H9 (cell line): ENCODE data around the gene OR2AJ1. TPM values are rescaled to one million over a fixed set of nuclear protein-coding genes. Genes with fewer than 3 reads are reported as not detected.

ENCODE experiments used
- DNase-seq: peaks from one replicate; pipeline ENCODE4 v3.0.0-alpha.2; 2017
- H2AFZ ChIP-seq: one replicate; pipeline ENCODE4 v1.6.1; 2013; ENCODE audit warnings: mild to moderate bottlenecking, low read length, control low read depth, moderate library complexity
- H2AK5ac ChIP-seq: 2 replicates; pipeline ENCODE4 v1.6.1; 2013; ENCODE audit warnings: low read length, control low read depth, mixed read lengths; ENCODE audit not compliant: insufficient read length
- H2BK120ac ChIP-seq: one replicate; pipeline ENCODE4 v1.6.1; 2013; ENCODE audit warnings: low read depth, mild to moderate bottlenecking, low read length, control low read depth, inconsistent platforms; ENCODE audit not compliant: poor library complexity, severe bottlenecking
- H2BK12ac ChIP-seq: 2 replicates; pipeline ENCODE4 v1.6.1; 2013; ENCODE audit warnings: low read length, control low read depth, mixed read lengths, low read depth; ENCODE audit not compliant: insufficient read length
- H2BK15ac ChIP-seq: 2 replicates; pipeline ENCODE4 v1.6.1; 2013; ENCODE audit warnings: low read depth, low read length, control low read depth
- H2BK20ac ChIP-seq: one replicate; pipeline ENCODE4 v1.6.1; 2013; ENCODE audit warnings: low read depth, mild to moderate bottlenecking, low read length, control low read depth, inconsistent platforms; ENCODE audit not compliant: poor library complexity, severe bottlenecking
- H2BK5ac ChIP-seq: 2 replicates; pipeline ENCODE4 v1.6.1; 2013; ENCODE audit warnings: low read length, control low read depth, mixed read lengths; ENCODE audit not compliant: insufficient read length
- H3K14ac ChIP-seq: 2 replicates; pipeline ENCODE4 v1.6.1; 2013; ENCODE audit warnings: low read length, control low read depth; ENCODE audit not compliant: insufficient read depth
- H3K18ac ChIP-seq: 2 replicates; pipeline ENCODE4 v1.6.1; 2013; ENCODE audit warnings: low read depth, mild to moderate bottlenecking, mixed read lengths, low read length, control low read depth; ENCODE audit not compliant: insufficient read length
- H3K23ac ChIP-seq: 2 replicates; pipeline ENCODE4 v1.6.1; 2013; ENCODE audit warnings: low read length, control low read depth, mixed read lengths, low read depth; ENCODE audit not compliant: insufficient read length
- H3K23me2 ChIP-seq: 2 replicates; pipeline ENCODE4 v1.6.1; 2013; ENCODE audit warnings: low read depth, mild to moderate bottlenecking, mixed read lengths, low read length, control low read depth; ENCODE audit not compliant: insufficient read length, poor library complexity, severe bottlenecking
- H3K27ac ChIP-seq: 2 replicates; pipeline ENCODE4 v1.5.1; 2013; ENCODE audit warnings: low read length, control low read depth, mixed read lengths, low read depth; ENCODE audit not compliant: insufficient read length
- H3K27me3 ChIP-seq: 2 replicates; pipeline ENCODE4 v1.6.1; 2013; ENCODE audit warnings: low read length, control low read depth, inconsistent platforms; ENCODE audit not compliant: insufficient read depth
- H3K4ac ChIP-seq: 2 replicates; pipeline ENCODE4 v1.6.1; 2013; ENCODE audit warnings: low read depth, mild to moderate bottlenecking, control low read depth, inconsistent platforms, low read length, moderate library complexity
- H3K4me1 ChIP-seq: 2 replicates; pipeline ENCODE4 v1.6.1; 2013; ENCODE audit warnings: low read length, control low read depth, inconsistent platforms; ENCODE audit not compliant: insufficient read depth
- H3K4me2 ChIP-seq: 2 replicates; pipeline ENCODE4 v1.6.1; 2013; ENCODE audit warnings: low read length, control low read depth, mixed read lengths; ENCODE audit not compliant: insufficient read length, insufficient read depth
- H3K56ac ChIP-seq: 2 replicates; pipeline ENCODE4 v1.6.1; 2013; ENCODE audit warnings: low read depth, mild to moderate bottlenecking, mixed read lengths, low read length, control low read depth; ENCODE audit not compliant: insufficient read length
- H3K79me1 ChIP-seq: 2 replicates; pipeline ENCODE4 v1.6.1; 2013; ENCODE audit warnings: low read depth, mild to moderate bottlenecking, moderate library complexity, low read length, control low read depth, inconsistent platforms; ENCODE audit not compliant: insufficient read depth, poor library complexity, severe bottlenecking
- H3K79me2 ChIP-seq: 2 replicates; pipeline ENCODE4 v1.6.1; 2013; ENCODE audit warnings: low read length, control low read depth, inconsistent platforms; ENCODE audit not compliant: insufficient read depth
- H3K9ac ChIP-seq: 2 replicates; pipeline ENCODE4 v1.6.1; 2013; ENCODE audit warnings: low read length, control low read depth, mixed read lengths; ENCODE audit not compliant: insufficient read length; ENCODE audit errors: extremely low read depth
- H3K9me3 ChIP-seq: one replicate; pipeline ENCODE4 v1.6.1; 2013; ENCODE audit warnings: low read depth, low read length, inconsistent platforms; ENCODE audit not compliant: control insufficient read depth
- H3T11ph ChIP-seq: one replicate; pipeline ENCODE4 v1.6.1; 2013; ENCODE audit warnings: mild to moderate bottlenecking, low read length, control low read depth, inconsistent platforms
- H4K20me1 ChIP-seq: one replicate; pipeline ENCODE4 v1.6.1; 2013; ENCODE audit not compliant: control insufficient read depth, insufficient read length, insufficient read depth
- H4K5ac ChIP-seq: 2 replicates; pipeline ENCODE4 v1.6.1; 2013; ENCODE audit warnings: low read depth, mild to moderate bottlenecking, mixed read lengths, low read length, control low read depth; ENCODE audit not compliant: insufficient read length
- H4K8ac ChIP-seq: replicated peaks from 2 replicates; pipeline ENCODE4 v1.6.1; 2013; ENCODE audit warnings: low read length, control low read depth, mixed read lengths, low read depth; ENCODE audit not compliant: insufficient read length
- H4K91ac ChIP-seq: 2 replicates; pipeline ENCODE4 v1.6.1; 2013; ENCODE audit warnings: low read depth, mild to moderate bottlenecking, moderate library complexity, mixed read lengths, low read length, control low read depth; ENCODE audit not compliant: insufficient read length
- H3K27ac Mint-ChIP-seq, 3 experiments: 2 replicates in 2 of 3; 3 replicates in 1 of 3; pipeline ENCODE4 v1.8.0; 2020 to 2021; ENCODE audit warnings: mixed read lengths in 3 of 3, mild to moderate bottlenecking in 1 of 3, moderate library complexity in 1 of 3
- H3K27me3 Mint-ChIP-seq: 2 replicates; pipeline ENCODE4 v1.8.0; 2021; ENCODE audit warnings: low read depth, mild to moderate bottlenecking, moderate library complexity, mixed read lengths
- H3K36me3 Mint-ChIP-seq, 3 experiments: 2 replicates in 2 of 3; 3 replicates in 1 of 3; pipeline ENCODE4 v1.8.0; 2020 to 2021; ENCODE audit warnings: low read depth in 3 of 3, mixed read lengths in 3 of 3; ENCODE audit not compliant: insufficient read depth in 1 of 3
- H3K4me1 Mint-ChIP-seq, 2 experiments: 2 replicates each; pipeline ENCODE4 v1.8.0; 2020; ENCODE audit warnings: mixed read lengths in 2 of 2
- H3K4me3 Mint-ChIP-seq, 2 experiments: 2 replicates in 1 of 2; 3 replicates in 1 of 2; pipeline ENCODE4 v1.8.0; 2020 to 2021; ENCODE audit warnings: mild to moderate bottlenecking in 2 of 2, mixed read lengths in 2 of 2, moderate library complexity in 1 of 2
- H3K9me3 Mint-ChIP-seq, 2 experiments: 2 replicates in 1 of 2; 3 replicates in 1 of 2; pipeline ENCODE4 v1.8.0; 2020; ENCODE audit warnings: mild to moderate bottlenecking in 2 of 2, mixed read lengths in 2 of 2, moderate library complexity in 1 of 2
- CTCF ChIP-seq: fragments of 200-600 bp; sonication (generic); conservative IDR thresholded peaks from 3 replicates; pipeline ENCODE4 v1.8.0; 2021; ENCODE audit warnings: antibody characterized with exemption, mild to moderate bottlenecking
- WGBS: extraction: QIAGEN DNeasy Blood & Tissue Kit; methylation state at CpG from one replicate; pipeline ENCODE4 v1.1.7; 2013; ENCODE audit warnings: missing lambda C conversion rate, low lambda C conversion rate, mixed read lengths; ENCODE audit not compliant: insufficient read length; ENCODE audit errors: extremely low coverage; 5-methylcytosine and 5-hydroxymethylcytosine counted together
- total RNA-seq: library from RNA; stranded (reverse); gene quantifications from 2 replicates; pipeline ENCODE4 v1.2.1, GENCODE V29; 2021

OR2AJ1 gene
- total RNA-seq, 1 experiment from 2014 or later, result not detected

GRCh38 chr1:247904122-247904521, 20.6 kb upstream of the OR2AJ1 start:
- Histone ChIP-seq H2BK120ac (no peak overlapping the region), H3K79me2 (no peaks in the 10 kb centered on the region), H3K56ac (no peak overlapping the region), H2BK5ac (no peak overlapping the region), H2BK20ac (no peak overlapping the region), H3K9ac (no peak overlapping the region), H3K9me3 (no peaks in the 10 kb centered on the region), H4K20me1 (no peaks in the 10 kb centered on the region), H3T11ph (no peak overlapping the region), H4K91ac (no peak overlapping the region), H2BK12ac (no peak overlapping the region), H3K14ac (no peak overlapping the region), H2BK15ac (no peak overlapping the region), H3K4ac (no peak overlapping the region), H2AFZ (no peak overlapping the region), H3K23me2 (no peaks in the 10 kb centered on the region), H3K18ac (no peak overlapping the region), H3K4me2 (no peak overlapping the region), H4K8ac (no peak overlapping the region), H3K23ac (no peak overlapping the region), H2AK5ac (no peak overlapping the region), H4K5ac (no peak overlapping the region), H3K27me3 (no peaks in the 10 kb centered on the region), H3K27ac (no peak overlapping the region), H3K4me1 (no peaks in the 10 kb centered on the region; the same call in 1 of the 2 replicates), H3K79me1 (no peaks in the 10 kb centered on the region)
- DNase-seq, result no peak
- Mint-ChIP-seq H3K36me3 (peaks cover 12 to 43% (median 14%) of the 10 kb centered on the region in 3 experiments), H3K4me1 (peaks cover 20 to 22% of the 10 kb centered on the region in 2 experiments), H3K27ac (peak overlapping the region in 1 of 3 experiments; percentile 27; a peak in 1 of 7 replicates), H3K27me3 (no peaks in the 10 kb centered on the region; the same call in 1 of the 2 replicates), H3K9me3 (peaks cover 75 to 79% of the 10 kb centered on the region in 2 experiments), H3K4me3 (no peak overlapping the region)
- no CpG with 5 or more reads among the region's 6 CpGs for WGBS
- no peak for TF ChIP-seq CTCF
